Activated CD4-positive, alpha-beta T cell treated with anti-CD3 and anti-CD28 coated beads for 24 hours (primary cell): ENCODE measurements around the gene NUP205.
"Not testable (repeated sequence)": the region's sequence is repeated elsewhere in the genome, so short reads cannot be mapped to it uniquely, and the experiment has no call there.

ENCODE experiments used
- DNase-seq, 2 donors: peaks; one replicate each; pipeline ENCODE4 v3.0.0-alpha.2; 2020; ENCODE audit warnings: low read depth in 2 of 2

Gene NUP205

DNA sequence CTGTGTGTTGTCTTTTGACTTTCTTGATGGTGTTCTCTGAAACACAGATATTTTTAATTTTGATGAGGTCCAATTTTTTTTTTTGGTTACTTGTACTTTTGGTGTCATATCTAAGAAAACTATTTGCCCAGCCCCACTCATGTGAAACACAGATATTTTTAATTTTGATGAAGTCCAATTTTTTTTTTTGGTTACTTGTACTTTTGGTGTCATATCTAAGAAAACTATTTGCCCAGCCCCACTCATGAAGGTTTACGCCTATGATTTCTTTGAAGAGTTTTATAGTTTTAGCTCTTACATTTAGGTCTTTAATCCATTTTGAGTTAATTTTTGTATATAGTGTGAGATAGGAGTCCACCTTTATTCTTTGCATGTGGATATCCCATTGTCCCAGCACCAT, 109.9 kb downstream of the NUP205 start:
- DNase-seq = not testable (repeated sequence)

DNA sequence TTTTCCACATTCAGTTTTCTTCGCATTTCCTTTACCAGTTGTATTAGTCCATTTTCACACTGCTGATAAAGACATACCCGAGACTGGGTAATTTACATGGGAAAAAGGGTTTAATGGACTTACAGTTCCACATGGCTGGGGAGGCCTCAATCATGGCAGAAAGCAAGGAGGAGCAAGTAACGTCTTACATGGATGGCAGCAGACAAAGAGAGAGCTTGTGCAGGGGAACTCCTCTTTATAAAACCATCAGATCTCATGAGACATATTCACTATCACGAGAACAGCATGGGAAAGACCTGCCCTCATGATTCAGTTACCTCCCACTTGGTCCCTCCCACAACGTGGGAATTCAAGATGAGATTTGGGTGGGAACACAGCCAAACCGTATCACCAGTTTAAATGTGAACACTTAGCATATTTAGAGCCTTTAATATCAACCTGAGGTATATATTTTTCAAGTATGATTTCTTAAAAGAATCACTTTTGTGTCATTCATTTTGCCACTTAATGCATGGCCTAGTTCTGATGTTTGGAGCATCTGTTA, 111.2 kb downstream of the NUP205 start:
- DNase-seq = not testable (repeated sequence)

DNA sequence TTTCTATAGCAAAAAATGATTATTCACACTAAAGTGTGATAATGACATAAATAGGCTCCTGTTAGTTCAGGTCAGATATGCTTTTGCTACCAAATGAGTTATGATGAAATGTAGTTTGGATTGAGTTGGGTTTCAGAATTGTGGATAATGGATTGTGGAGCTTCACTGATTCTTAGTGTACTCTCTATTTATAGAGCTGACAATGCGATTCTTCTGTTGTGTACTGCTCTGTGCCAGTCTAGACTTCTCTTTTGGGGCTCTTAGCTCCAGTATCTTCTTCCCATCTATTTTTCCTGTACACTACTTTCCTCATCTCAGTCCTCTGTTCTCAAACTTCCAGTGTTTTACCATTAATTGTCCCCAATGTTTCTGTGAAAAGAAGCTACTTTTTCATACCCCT, 112.1 kb downstream of the NUP205 start:
- DNase-seq = no peak

DNA sequence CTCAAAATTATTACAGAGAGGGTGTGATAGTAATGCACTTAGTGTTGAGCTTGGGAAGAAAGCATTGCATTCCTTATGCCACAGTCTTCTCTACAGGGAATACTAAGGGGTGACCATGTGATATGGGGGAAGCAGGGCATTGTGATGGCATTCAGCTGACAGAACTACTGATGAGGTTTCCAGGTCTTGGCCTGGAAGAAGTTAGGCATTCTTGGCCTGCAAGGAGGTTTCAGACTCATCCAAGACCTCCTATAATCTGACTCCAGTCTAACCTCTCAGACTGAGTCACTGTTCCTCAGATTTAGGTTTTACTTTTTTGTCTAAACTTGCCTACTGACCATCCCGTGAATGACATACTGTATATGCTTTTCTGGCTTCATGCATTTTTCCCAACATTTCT, 112.5 kb downstream of the NUP205 start:
- no peak for DNase-seq

DNA sequence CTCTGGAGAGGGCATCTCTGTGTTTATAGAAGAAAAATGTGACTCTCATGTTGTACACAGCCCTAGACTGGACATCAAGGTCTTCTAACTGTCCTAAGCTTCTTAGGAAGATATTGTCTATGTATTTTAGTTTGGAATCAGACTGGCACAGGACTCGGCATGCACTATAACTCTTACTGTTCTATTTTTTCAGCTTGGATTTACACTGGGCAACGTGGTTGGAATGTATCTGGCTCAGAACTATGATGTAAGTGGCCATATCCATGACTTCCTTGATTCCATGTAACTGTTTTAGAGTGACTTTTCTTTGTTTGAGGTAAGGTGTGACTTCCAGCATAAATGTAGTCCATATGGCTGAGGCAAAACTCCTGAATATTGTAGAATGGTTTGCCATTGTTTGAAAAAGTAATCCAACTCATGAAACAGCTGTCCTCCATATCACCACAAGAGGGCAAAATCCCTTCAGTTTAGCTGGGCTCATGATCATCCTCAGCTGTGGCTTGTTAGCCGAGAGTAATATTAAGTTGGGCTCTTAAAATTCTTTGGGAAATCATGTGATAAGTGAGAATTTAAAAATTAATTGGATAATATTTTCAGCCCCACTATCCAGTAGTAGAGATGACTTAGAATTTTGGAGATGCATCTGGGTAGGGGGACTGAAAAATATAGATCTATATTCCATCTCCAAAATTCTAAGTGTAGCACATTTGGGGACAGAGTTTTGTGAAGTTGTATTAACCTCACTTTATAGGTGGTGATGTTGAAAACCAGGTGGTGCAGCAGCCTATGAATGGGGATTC, 115.0 kb downstream of the NUP205 start:
- no peak for DNase-seq

DNA sequence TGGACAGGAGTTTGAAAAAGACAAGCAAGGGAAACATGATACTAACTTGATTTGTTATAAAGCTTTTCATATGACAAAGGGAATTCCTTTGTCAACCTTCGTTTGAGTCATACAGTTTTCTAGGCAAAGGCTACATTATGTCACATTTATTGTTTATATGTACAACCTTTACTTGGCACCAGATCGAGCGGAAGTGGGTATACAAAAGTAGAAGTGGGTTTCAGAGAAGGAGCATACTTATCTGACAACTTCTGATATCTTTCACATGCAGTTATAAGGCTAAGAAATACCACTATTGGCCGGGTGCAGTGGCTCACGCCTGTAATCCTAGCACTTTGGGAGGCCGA, 115.6 kb downstream of the NUP205 start:
- DNase-seq = no peak

DNA sequence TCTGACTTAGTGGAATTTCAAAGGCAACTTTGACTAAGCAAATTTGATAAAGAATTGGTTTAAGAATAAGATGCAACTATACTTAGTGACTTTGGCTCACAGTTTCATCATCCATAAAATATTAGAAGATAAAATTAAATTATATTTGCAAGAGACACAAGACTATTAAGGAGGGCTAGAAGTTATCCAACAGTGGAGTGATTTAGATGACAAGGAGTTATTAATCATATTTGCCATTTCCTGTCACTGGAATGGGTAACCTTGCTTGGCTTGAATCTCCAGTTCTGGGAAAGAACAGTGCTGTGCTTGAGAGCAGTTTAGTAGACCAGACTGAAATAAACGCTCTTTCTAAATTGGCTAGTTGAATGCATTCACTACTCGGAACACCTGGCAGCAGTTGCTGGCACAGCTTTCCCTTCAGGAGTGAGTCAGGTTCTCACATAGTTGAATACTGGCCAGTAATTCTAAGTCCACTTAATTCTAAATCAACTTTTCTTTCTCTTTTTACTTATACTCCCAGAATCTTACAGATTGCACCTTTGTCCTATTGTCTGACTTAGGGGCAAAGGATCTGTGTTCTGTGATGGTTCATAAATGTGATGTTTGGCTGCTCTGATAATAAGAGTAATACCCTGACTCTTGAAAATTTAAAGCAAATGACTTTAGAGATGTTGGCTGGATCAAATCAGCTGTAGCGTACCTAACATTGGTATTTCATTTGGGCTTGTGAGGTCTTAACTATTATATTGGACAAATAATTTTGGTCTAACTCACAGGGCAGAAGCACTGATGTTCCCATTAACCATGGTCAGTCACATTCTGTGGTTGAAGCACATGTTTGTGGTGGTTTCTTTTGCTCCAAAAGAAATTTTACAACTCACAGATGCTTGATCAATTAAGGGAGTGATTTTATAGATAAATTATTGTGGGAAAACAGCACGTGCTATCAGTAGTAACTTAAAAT, 121.2 kb downstream of the NUP205 start:
- DNase-seq = no peak

DNA sequence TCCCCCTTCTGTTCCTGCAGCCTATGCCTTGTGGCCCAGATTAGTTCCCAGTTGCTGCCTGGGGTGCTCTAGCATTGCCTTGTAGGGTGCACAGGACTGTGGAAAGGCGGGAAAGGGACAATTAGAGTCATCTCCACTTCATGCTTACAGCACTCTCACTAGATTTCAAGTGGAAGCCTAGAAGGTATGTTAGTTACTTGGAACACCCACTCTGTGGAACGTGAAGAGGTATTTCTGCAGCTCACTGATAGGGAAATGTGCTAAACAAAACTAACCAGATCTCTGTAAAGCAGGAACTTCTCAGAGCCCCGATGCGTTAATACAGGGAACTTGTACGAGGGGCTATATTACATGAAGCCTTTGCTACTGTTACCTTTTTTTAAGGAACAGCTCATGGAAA, 124.0 kb downstream of the NUP205 start:
- DNase-seq = no peak

DNA sequence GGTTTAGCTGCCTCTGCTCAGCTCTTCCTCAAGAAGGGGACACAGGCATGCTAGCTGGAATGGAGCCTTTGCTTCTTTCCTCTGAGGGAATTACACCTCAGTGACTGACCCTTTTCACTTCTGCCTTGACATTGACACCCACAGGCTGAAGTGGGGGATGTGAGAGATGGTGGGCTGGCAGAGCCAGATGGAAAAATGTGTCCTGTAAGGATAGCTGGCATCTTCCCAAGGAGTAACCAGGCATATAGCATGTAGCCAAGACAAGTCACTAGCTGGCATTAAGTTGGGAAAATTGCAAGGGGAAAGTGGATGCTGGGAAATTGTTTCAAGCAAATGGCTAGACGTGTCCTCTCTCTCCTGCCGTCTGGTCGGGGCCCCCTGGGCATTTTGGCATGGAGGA, 124.5 kb downstream of the NUP205 start:
- DNase-seq = no peak

DNA sequence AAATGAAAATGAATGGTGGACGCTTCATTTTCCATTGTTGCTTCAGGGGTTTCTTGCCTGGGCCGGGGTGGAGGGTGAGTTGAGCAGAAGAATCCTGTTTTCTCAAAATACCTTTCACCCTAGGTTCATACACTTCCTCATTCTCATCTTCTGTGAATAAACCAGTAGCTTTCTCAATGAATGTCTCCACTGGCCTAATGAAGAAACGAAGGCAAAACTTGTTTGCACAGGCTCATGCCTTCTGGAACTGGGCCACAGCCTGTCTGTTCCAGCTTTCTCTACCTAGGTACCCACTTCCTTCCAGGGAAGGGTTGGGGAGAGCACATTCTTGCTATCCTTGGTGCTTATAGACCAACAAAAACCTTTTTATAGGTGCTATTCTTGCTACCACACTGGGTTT, 125.9 kb downstream of the NUP205 start:
- DNase-seq = no peak

DNA sequence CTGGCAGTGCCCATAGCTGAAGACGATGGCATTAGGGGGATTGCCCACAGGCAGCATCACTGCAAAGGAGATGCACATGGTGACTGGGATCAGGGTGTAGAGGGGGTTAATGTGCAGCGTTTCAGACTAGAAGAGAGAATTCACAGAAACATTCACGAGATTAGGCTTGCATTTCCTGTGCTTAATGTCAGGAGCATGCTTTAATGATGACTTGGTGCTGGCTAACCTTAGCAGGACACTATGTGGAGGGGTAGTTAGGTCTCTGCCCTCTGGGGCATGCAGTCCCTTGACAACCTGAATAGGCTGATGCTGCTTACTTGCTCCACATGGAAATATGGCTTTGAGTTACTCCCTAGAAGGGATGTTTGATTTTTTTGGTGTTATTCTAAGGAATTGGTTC, 126.4 kb downstream of the NUP205 start:
- DNase-seq = no peak

DNA sequence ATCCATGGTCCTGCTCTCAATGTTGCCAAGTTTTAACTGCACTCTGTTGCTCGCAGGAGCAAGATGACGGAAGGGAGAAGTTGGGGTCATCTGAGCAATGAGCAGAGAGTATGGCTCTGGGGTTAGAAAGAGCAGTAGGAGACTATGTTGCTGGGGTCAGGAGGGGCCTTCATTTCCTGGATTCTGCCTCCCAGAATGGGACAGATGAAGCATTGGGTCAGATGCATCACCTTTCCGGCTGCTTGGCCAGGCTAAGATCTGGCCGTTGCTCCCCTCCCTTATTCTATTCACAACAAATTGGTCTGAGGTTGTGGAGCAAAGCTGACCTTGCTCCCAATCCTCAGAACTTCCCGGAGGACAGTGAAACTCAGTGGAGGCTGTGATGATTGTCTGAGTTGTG, 127.0 kb downstream of the NUP205 start:
- DNase-seq = no peak

DNA sequence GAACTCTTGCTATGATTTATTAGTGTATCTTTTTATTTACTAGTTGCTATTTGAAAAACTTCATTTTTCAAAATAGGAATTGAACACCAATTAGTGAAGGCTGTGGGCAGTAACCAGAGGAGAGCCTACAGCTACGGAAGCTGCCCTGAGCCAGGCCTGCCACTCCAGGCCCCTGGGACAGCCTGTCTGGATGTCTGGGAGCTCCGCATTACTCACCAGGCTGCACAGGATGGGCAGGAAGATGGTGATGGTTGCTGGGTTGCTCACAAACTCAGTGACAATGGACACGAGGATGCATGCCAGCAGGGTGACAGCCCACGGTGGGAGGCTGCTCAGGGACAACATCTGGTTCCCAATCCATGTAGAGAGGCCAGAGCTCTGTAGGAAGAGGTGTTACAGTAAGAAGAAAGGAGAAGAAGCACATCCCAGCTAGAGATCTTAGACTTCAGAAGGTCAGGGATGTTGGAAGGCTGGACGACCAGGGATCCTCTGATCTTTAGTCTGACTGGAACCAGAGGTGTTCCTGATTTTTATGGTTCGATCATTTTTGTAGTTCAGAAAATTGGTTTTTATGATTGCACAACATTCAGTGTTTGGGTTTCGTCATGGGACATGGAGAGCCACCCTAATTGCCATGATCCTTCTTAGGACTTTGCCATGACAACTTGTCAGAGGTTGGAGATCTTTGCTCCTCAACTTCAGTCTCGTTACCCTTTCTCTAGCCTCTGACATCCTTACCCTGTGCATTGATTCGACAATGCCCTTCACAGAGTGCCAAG, 127.8 kb downstream of the NUP205 start:
- no peak for DNase-seq

DNA sequence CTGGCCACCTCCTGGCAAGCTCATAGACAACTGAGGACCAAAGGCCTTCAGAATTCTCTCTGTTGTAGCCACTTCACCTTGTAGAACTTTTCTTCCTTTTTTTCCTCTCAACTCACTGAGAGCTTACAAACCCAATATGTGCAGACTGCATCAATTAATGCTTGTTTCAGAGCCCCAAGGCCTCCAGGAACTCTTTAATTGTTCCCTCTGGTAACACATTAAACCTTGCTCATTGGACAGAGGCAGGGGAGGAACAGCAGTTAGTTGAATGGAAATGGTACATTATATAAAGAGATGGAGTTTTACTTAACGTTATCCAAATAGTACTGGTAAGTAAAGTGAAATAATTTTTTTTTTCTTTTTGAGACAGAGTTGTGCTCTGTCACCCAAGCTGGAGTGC, 129.7 kb downstream of the NUP205 start:
- DNase-seq = no peak

DNA sequence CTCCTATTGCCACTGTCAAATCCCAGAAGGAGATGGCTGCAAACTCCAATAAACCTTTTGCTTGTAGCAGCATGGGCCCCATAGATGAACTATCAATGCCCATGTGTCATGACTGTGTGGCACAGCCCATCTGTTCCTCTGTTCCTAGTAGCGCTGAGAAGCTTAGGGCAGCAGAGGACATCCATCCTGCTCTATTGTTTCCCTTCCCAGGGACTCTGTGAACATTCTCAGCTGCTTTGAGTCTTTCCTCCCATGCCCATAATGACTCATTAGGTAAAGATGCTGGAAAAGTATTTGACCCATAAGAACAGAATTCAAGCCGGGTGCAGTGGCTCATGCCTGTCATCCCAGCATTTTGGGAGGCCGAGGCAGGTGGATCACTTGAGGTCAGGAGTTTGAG, 132.8 kb downstream of the NUP205 start:
- DNase-seq = no peak

DNA sequence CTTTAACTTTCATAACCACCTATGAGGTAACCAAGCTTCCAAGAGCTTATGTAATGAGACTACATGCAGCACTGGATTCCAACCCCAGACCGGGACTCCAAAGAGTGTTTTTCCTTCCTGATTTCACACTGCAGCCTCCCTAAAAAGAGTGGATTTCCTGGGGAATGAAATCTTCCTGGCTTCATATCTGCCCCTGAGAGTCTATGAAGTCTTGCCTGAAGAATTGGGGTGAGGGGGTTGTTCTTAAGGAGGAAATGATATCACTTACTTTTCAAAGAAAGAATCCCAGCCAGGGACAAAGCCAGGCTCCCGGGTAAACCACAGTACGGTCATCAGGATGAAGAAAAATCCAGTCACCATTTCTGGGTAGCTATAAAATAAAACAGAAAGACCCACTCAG, 134.3 kb downstream of the NUP205 start:
- no peak for DNase-seq

DNA sequence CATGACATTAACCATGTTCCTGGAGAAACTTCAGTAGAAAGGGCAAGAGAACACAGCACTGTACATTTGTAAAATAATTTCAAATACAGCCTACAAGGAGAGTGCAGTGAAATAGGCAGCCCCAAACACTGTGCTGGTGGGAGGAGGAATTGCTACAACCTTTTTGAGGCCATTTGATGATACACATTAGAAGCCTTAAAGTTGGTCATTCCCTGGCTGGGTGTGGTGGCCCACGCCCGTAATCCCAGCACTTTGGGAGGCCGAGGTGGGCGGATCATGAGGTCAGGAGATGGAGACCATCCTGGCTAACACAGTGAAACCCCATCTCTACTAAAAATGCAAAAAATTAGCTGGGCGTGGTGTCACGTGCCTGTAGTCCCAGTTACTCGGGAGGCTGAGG, 134.9 kb downstream of the NUP205 start:
- not testable (repeated sequence) for DNase-seq

DNA sequence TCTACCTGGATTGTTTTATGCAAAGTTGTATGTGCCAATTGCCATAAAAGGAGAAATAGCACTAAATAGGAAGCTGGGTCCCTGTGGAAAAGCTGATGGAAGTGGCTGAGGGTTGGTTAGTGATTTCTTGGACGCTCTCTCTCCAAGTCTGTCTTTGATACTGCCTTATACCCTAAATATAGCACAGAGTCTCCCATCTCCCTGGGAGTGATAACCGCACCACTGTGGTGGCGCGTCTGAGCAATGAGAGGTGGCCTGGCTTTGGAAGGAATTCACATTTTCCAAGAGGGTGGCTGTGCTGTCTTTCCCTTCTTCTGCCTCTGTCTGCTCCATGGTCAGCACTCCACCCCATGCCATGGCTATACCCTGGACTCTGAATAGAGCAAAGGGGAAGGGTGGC, 135.8 kb downstream of the NUP205 start:
- no peak for DNase-seq

DNA sequence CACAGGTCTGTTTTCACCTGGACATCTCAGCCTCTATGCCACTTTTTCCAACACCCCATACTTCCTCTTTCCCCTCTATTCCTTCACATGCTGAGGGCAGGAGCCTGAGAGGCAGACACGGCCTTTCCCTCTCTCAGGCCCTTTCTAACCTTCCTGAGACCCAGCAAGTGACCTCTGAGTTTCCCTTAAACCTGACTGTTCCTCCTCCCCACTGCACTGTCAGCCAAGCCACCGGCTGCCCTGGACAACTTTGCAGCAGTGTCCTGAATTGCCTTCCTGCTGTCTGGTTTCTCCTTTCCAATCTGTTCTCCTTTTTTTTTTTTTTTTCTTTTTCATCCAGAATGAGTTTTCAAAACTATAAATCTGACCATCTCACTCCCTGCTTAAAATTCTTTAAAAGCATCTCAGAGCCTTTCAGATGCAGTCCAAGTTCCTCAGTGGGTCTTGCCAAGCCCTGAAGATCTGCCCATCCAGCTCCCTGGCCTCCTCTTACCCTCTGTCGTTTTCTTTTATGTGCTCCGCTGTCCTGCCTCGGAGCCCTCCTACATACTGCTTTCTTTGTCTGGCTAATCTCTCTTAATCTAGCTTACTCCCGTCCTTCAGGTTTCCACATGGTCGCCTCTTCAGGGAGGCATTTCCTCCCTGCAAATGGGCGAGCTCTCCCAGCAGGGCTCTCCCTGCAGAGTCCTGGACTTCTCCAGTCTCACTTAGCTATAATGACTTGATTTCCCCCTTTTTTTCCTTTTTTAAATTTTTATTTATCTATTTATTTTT, 139.7 kb downstream of the NUP205 start:
- DNase-seq = no peak
